Breast epithelium (tissue), 3 donors: ENCODE measurements around the gene AMBP.

Source experiments
- POLR2A ChIP-seq: fragments of 450-650 bp; IDR thresholded peaks from one replicate; pipeline ENCODE4 v1.6.1; 2016; ENCODE audit warnings: antibody characterized with exemption, mild to moderate bottlenecking, moderate library complexity
- TF ChIP-seq, protein P1 (sequence below), 3 donors: fragments of 450-650 bp; IDR thresholded peaks; one replicate each; pipeline ENCODE4 v1.5.1; 2016 to 2017; ENCODE audit warnings: antibody characterized with exemption in 3 of 3, mild to moderate bottlenecking in 3 of 3, moderate library complexity in 3 of 3

GRCh38 chr9:114027159-114027862, 50.8 kb downstream of the AMBP start:
- TF ChIP-seq POLR2A: no peak
- TF ChIP-seq, protein P1, sequence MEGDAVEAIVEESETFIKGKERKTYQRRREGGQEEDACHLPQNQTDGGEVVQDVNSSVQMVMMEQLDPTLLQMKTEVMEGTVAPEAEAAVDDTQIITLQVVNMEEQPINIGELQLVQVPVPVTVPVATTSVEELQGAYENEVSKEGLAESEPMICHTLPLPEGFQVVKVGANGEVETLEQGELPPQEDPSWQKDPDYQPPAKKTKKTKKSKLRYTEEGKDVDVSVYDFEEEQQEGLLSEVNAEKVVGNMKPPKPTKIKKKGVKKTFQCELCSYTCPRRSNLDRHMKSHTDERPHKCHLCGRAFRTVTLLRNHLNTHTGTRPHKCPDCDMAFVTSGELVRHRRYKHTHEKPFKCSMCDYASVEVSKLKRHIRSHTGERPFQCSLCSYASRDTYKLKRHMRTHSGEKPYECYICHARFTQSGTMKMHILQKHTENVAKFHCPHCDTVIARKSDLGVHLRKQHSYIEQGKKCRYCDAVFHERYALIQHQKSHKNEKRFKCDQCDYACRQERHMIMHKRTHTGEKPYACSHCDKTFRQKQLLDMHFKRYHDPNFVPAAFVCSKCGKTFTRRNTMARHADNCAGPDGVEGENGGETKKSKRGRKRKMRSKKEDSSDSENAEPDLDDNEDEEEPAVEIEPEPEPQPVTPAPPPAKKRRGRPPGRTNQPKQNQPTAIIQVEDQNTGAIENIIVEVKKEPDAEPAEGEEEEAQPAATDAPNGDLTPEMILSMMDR (IDR thresholded peaks at IDR 0.05): no peak
